ENCODE measurements around the gene CABLES2. TPM values are rescaled to one million over a fixed set of nuclear protein-coding genes. Genes with fewer than 3 reads are reported as not detected.

Gene CABLES2
- polyA plus RNA-seq, 2 of the 4 experiments (the other 2 are of a cell fraction): 3.9 to 7.7 TPM

DNA sequence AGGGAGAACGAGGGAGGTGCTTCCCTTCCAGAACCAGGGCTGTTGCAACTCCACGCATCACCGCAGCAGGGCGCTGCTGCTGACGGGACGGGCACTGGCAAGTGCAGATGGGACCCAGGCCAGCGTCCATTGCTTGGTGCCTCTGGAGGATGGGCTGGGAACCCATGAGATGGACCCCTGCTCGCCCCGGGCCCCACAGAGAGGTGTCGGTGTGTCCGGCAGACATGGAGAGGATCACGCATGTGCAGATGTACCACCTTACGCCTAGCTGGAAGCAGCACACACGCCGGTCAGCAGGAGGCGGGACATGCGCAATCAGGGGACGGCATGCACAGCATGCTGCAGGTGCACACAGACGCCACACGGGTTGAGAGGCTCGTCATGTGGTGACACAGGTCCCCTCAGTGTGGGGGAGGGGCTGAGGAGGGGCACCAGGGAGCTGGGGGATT lies 5.7 kb downstream of the CABLES2 start:
- H3K9me3 ChIP-seq: no peaks in the 10 kb centered on the region
- peaks cover 11% of the 10 kb centered on the region for H3K4me1 ChIP-seq
- FAIRE-seq: no peak
- no peak overlapping the region for H3K4me2 ChIP-seq
- TF ChIP-seq SREBF2 (IDR thresholded peaks at IDR 0.05): no peak
- TF ChIP-seq, protein P1, sequence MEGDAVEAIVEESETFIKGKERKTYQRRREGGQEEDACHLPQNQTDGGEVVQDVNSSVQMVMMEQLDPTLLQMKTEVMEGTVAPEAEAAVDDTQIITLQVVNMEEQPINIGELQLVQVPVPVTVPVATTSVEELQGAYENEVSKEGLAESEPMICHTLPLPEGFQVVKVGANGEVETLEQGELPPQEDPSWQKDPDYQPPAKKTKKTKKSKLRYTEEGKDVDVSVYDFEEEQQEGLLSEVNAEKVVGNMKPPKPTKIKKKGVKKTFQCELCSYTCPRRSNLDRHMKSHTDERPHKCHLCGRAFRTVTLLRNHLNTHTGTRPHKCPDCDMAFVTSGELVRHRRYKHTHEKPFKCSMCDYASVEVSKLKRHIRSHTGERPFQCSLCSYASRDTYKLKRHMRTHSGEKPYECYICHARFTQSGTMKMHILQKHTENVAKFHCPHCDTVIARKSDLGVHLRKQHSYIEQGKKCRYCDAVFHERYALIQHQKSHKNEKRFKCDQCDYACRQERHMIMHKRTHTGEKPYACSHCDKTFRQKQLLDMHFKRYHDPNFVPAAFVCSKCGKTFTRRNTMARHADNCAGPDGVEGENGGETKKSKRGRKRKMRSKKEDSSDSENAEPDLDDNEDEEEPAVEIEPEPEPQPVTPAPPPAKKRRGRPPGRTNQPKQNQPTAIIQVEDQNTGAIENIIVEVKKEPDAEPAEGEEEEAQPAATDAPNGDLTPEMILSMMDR (IDR thresholded peaks at IDR 0.05): peak; percentile 18; the same call in 1 of the 3 replicates
- ChIA-PET POLR2A (interaction anchor here (0.6 to 1.6 kb wide), 2 partner anchors 15 to 1224 kb away, joined by 3 to 11 read pairs; partner anchors contain the start of gene RPS21), CTCF (interaction anchor here (0.6 to 4.6 kb wide), 11 partner anchors 8 to 215 kb away, joined by 3 to 38 read pairs (median 4); partner anchors contain the start of gene ADRM1)
- peak; percentile 35 to 61 for DNase-seq (ENCODE audit: low read depth in 1 of 2, low spot score in 1 of 2)
- no peak overlapping the region for H3K27ac ChIP-seq
- ATAC-seq: peak in 1 of 2 experiments; percentile 64; a peak in 3 of 6 replicates
- no peak overlapping the region for H3K4me3 ChIP-seq
- WGBS (ENCODE audit: missing lambda C conversion rate): 64% methylated on average over 16 of the region's 21 CpGs

GRCh38 chr20:62400541-62400940 lies 6.5 kb downstream of the CABLES2 start:
- no peak for ATAC-seq
- Histone ChIP-seq H3K4me3 (no peak overlapping the region), H3K4me1 (peaks cover 3% of the 10 kb centered on the region), H3K9me3 (no peaks in the 10 kb centered on the region), H3K4me2 (no peak overlapping the region), H3K27ac (no peak overlapping the region)
- no peak for FAIRE-seq
- DNase-seq (ENCODE audit: low read depth in 1 of 2, low spot score in 1 of 2): no peak
- TF ChIP-seq POLR2A (IDR thresholded peaks at IDR 0.05; ENCODE audit: low read length) (no peak), FOSL2 (IDR thresholded peaks at IDR 0.05) (no peak), FOSL2 (CRISPR knock-in tag; IDR thresholded peaks at IDR 0.05) (no peak), NR3C1 (IDR thresholded peaks at IDR 0.05) (no peak), HDAC2 (IDR thresholded peaks at IDR 0.05) (no peak), GATA3 (IDR thresholded peaks at IDR 0.05; ENCODE audit: borderline replicate concordance) (no peak), EP300 (IDR thresholded peaks at IDR 0.05) (no peak), RAD21 (conservative IDR thresholded peaks at IDR 0.05 in 1 of 2, IDR thresholded peaks at IDR 0.05 in 1 of 2) (no peak), HOXB5 (CRISPR knock-in tag; IDR thresholded peaks at IDR 0.05) (no peak), HOXA7 (CRISPR knock-in tag; IDR thresholded peaks at IDR 0.05) (no peak), MAFK (IDR thresholded peaks at IDR 0.05; ENCODE audit: partially characterized antibody) (no peak), BCL3 (IDR thresholded peaks at IDR 0.05) (no peak), HOXB13 (CRISPR knock-in tag; IDR thresholded peaks at IDR 0.05; ENCODE audit: low read depth) (no peak), PHF8 (IDR thresholded peaks at IDR 0.05; ENCODE audit: borderline replicate concordance, low read depth) (no peak)
- TF ChIP-seq, protein P1 (IDR thresholded peaks at IDR 0.05): no peak
- ChIA-PET CTCF (interaction anchor here (0.6 to 4.6 kb wide), 11 partner anchors 9 to 185 kb away, joined by 3 to 38 read pairs (median 4); partner anchors contain the start of gene RPS21), POLR2A (interaction anchor here (1.4 to 1.6 kb wide), 2 partner anchors 11 to 14 kb away, joined by 3 to 11 read pairs; partner anchors contain the start of gene RPS21)
- WGBS (ENCODE audit: missing lambda C conversion rate): 79% methylated on average over 10 of the region's 10 CpGs

DNA sequence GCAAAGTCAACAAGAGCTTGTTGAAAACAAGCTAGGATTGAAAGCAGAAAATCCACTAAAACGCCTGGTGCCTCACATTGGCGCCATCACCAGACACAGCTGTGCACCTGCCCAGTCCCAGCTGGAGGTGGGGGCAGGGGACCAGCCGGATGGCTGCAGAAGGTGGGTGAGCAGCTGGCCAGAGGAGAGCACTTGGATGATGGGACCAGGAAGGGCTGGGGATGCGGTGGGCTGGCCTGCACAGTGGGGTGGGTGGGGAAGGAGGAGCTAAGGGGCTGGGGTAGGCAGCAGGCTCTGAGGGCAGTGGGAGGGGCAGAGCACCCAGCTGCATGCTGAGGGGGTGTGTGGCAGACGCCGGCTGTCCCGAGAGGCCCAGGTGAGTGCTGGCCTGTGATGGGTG lies 7.1 kb downstream of the CABLES2 start:
- 88% methylated on average over 6 of the region's 7 CpGs for WGBS (ENCODE audit: missing lambda C conversion rate)
- FAIRE-seq (no peak), DNase-seq (ENCODE audit: low read depth in 1 of 2, low spot score in 1 of 2) (no peak), ATAC-seq (no peak)
- Histone ChIP-seq H3K4me1 (no peaks in the 10 kb centered on the region), H3K4me2 (no peak overlapping the region), H3K4me3 (no peak overlapping the region), H3K27ac (no peak overlapping the region), H3K9me3 (no peaks in the 10 kb centered on the region)
- ChIA-PET POLR2A (interaction anchor here (1.4 to 1.6 kb wide), 2 partner anchors 11 to 13 kb away, joined by 3 to 11 read pairs; partner anchors contain the start of gene RPS21), CTCF (interaction anchor here (0.8 to 4.6 kb wide), 8 partner anchors 9 to 184 kb away, joined by 3 to 38 read pairs (median 4); partner anchors contain the start of gene RPS21)
- no peak for TF ChIP-seq CEBPB (IDR thresholded peaks at IDR 0.05)
- TF ChIP-seq FOXS1 (CRISPR knock-in tag; IDR thresholded peaks at IDR 0.05): no peak
- TF ChIP-seq, protein P1 (IDR thresholded peaks at IDR 0.05): no peak
- no peak for TF ChIP-seq FOSB (CRISPR knock-in tag; IDR thresholded peaks at IDR 0.05)
- TF ChIP-seq PHF8 (IDR thresholded peaks at IDR 0.05; ENCODE audit: borderline replicate concordance, low read depth): no peak
- TF ChIP-seq RNF2 (IDR thresholded peaks at IDR 0.05; ENCODE audit: borderline replicate concordance, low read depth): no peak
- no peak for TF ChIP-seq POLR2A (IDR thresholded peaks at IDR 0.05; ENCODE audit: low read length)
- TF ChIP-seq JUNB (IDR thresholded peaks at IDR 0.05): no peak
- no peak for TF ChIP-seq MAZ (IDR thresholded peaks at IDR 0.05; ENCODE audit: borderline replicate concordance, low read depth, low read length)
- no peak for TF ChIP-seq EHF (CRISPR knock-in tag; IDR thresholded peaks at IDR 0.05)
- TF ChIP-seq SREBF2 (IDR thresholded peaks at IDR 0.05): no peak
- TF ChIP-seq JUN (IDR thresholded peaks at IDR 0.05): no peak
- no peak for TF ChIP-seq ZNF302 (CRISPR knock-in tag; IDR thresholded peaks at IDR 0.05)
- TF ChIP-seq ELK1 (IDR thresholded peaks at IDR 0.05; ENCODE audit: low read depth, low read length): no peak
